Neural cell (in vitro differentiated cells): Measurements from ENCODE around the gene UBA1.

Source experiments
- EP300 ChIP-seq: fragments of 450-650 bp; conservative IDR thresholded peaks from 2 replicates; pipeline ENCODE4 v1.6.1; 2014; ENCODE audit warnings: antibody characterized with exemption, mild to moderate bottlenecking, moderate library complexity; ENCODE audit not compliant: poor library complexity, severe bottlenecking
- EZH2 ChIP-seq: fragments of 200-600, 300-800 bp; shearing (Covaris generic), sonication (generic); IDR thresholded peaks from 2 replicates; pipeline ENCODE4 v1.6.1; 2014; ENCODE audit warnings: antibody characterized with exemption, low read length, borderline replicate concordance, mild to moderate bottlenecking; ENCODE audit not compliant: insufficient read depth, poor library complexity, severe bottlenecking
- MXI1 ChIP-seq: fragments of 450-650 bp; conservative IDR thresholded peaks from 2 replicates; pipeline ENCODE4 v1.6.1; 2014; ENCODE audit warnings: antibody characterized with exemption, mild to moderate bottlenecking; ENCODE audit not compliant: poor library complexity, severe bottlenecking
- POLR2AphosphoS5 ChIP-seq: IDR thresholded peaks from 2 replicates; pipeline ENCODE4 v1.6.1; 2012
- RAD21 ChIP-seq: fragments of 450-650 bp; conservative IDR thresholded peaks from 2 replicates; pipeline ENCODE4 v1.6.1; 2014; ENCODE audit warnings: antibody characterized with exemption, mild to moderate bottlenecking, moderate library complexity
- SMC3 ChIP-seq: fragments of 450-650 bp; conservative IDR thresholded peaks from 2 replicates; pipeline ENCODE4 v1.6.1; 2014; ENCODE audit warnings: antibody characterized with exemption, mild to moderate bottlenecking, moderate library complexity; ENCODE audit not compliant: poor library complexity
- TF ChIP-seq, protein P1 (sequence below): fragments of 450-650 bp; IDR thresholded peaks from 2 replicates; pipeline ENCODE4 v1.5.1; 2014; ENCODE audit warnings: antibody characterized with exemption, mild to moderate bottlenecking, moderate library complexity; ENCODE audit not compliant: poor library complexity, severe bottlenecking

DNA sequence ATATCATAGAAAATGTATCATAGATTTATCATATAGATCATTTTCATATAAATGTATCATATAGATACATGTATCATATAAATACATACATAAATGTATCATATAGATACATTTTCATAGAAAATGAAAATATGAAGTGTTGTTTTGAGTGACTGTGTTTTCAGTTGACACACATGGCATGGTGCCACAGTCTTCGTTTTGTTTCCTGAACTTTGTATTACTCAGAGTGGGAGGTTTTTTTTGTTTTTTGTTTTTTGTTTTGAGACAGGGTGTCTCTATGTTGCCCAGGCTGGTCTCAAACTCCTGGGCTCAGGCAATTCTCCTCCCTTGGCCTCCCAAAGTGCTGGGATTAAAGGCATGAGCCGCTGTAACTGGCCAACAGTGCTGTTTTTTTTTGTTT, 44.7 kb upstream of the UBA1 start:
- no peak for TF ChIP-seq EP300
- TF ChIP-seq POLR2AphosphoS5, result no peak
- TF ChIP-seq, protein P1, sequence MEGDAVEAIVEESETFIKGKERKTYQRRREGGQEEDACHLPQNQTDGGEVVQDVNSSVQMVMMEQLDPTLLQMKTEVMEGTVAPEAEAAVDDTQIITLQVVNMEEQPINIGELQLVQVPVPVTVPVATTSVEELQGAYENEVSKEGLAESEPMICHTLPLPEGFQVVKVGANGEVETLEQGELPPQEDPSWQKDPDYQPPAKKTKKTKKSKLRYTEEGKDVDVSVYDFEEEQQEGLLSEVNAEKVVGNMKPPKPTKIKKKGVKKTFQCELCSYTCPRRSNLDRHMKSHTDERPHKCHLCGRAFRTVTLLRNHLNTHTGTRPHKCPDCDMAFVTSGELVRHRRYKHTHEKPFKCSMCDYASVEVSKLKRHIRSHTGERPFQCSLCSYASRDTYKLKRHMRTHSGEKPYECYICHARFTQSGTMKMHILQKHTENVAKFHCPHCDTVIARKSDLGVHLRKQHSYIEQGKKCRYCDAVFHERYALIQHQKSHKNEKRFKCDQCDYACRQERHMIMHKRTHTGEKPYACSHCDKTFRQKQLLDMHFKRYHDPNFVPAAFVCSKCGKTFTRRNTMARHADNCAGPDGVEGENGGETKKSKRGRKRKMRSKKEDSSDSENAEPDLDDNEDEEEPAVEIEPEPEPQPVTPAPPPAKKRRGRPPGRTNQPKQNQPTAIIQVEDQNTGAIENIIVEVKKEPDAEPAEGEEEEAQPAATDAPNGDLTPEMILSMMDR, result no peak
- no peak for TF ChIP-seq RAD21
- TF ChIP-seq MXI1, result no peak
- TF ChIP-seq EZH2, result no peak
- TF ChIP-seq SMC3, result no peak
